Measurements from ENCODE around the gene VSTM5. TPM values are rescaled to one million over a fixed set of nuclear protein-coding genes. Genes with fewer than 3 reads are reported as not detected.

Gene VSTM5
- total RNA-seq, 2 donors from 2014 or later, result not detected

- no peak for ATAC-seq (ENCODE audit: insufficient number of reproducible peaks, low FRiP score, low read depth)
- no peak overlapping the region for H3K4me3 ChIP-seq
Observed at GRCh38 chr11:93858121-93858775, 7.8 kb upstream of the VSTM5 start.

GRCh38 chr11:93857413-93858120, 7.1 kb upstream of the VSTM5 start:
- H3K27ac ChIP-seq, result no peak overlapping the region
- no peaks in the 10 kb centered on the region for H3K36me3 ChIP-seq
- no peak overlapping the region for H3K4me3 ChIP-seq
- H3K4me1 ChIP-seq (ENCODE audit: control insufficient read depth in 1 of 2, low read depth in 2 of 2), result peaks cover 3 to 14% of the 10 kb centered on the region in 2 donors
- DNase-seq (ENCODE audit: low spot score) (no peak), ATAC-seq (ENCODE audit: insufficient number of reproducible peaks, low FRiP score, low read depth) (no peak)
- H3K27me3 ChIP-seq (replicated peaks; ENCODE audit: insufficient read depth), result no peaks in the 10 kb centered on the region
- TF ChIP-seq, protein P1, sequence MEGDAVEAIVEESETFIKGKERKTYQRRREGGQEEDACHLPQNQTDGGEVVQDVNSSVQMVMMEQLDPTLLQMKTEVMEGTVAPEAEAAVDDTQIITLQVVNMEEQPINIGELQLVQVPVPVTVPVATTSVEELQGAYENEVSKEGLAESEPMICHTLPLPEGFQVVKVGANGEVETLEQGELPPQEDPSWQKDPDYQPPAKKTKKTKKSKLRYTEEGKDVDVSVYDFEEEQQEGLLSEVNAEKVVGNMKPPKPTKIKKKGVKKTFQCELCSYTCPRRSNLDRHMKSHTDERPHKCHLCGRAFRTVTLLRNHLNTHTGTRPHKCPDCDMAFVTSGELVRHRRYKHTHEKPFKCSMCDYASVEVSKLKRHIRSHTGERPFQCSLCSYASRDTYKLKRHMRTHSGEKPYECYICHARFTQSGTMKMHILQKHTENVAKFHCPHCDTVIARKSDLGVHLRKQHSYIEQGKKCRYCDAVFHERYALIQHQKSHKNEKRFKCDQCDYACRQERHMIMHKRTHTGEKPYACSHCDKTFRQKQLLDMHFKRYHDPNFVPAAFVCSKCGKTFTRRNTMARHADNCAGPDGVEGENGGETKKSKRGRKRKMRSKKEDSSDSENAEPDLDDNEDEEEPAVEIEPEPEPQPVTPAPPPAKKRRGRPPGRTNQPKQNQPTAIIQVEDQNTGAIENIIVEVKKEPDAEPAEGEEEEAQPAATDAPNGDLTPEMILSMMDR (IDR thresholded peaks at IDR 0.05), result no peak
- no peaks in the 10 kb centered on the region for H3K9me3 ChIP-seq

More at GRCh38 chr11:93858121-93858775, 7.8 kb upstream of the VSTM5 start:
- no peak for DNase-seq (ENCODE audit: low spot score)
- Histone ChIP-seq H3K4me1 (ENCODE audit: control insufficient read depth in 1 of 2, low read depth in 2 of 2) (peaks cover 3 to 14% of the 10 kb centered on the region in 2 donors), H3K36me3 (no peaks in the 10 kb centered on the region), H3K9me3 (no peaks in the 10 kb centered on the region), H3K27ac (no peak overlapping the region), H3K27me3 (replicated peaks; ENCODE audit: insufficient read depth) (no peaks in the 10 kb centered on the region)
- TF ChIP-seq, protein P1 (IDR thresholded peaks at IDR 0.05), result no peak

DNA sequence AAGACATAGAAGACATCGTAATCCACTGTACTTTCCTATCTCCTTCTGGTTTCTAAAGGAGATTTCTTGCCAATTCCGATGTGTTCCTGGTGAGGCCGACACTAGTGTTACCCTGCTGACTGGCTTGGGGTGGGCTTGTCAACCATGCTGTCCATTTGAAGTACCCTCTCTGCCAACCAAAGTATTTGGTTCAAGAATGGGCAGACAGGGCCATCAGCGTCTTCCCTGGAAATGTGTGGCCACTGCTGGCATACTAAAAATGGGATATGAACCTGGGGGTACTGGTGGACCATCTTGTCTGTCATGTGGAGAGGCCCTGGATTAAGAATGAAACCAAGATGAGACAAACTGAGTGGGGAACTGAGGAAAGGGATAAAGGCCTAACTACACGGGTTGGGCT, 1.8 kb upstream of the VSTM5 start:
- Histone ChIP-seq H3K4me3 (no peak overlapping the region), H3K9me3 (no peaks in the 10 kb centered on the region), H3K27me3 (replicated peaks; ENCODE audit: insufficient read depth) (no peaks in the 10 kb centered on the region), H3K27ac (no peak overlapping the region), H3K4me1 (ENCODE audit: control insufficient read depth in 1 of 2, low read depth in 2 of 2) (peaks cover 3 to 7% of the 10 kb centered on the region in 2 donors), H3K36me3 (no peaks in the 10 kb centered on the region)
- no peak for DNase-seq (ENCODE audit: low spot score)
- TF ChIP-seq, protein P1 (IDR thresholded peaks at IDR 0.05), result no peak
- no peak for ATAC-seq (ENCODE audit: insufficient number of reproducible peaks, low FRiP score, low read depth)

GRCh38 chr11:93849751-93850593, 446 bp downstream of the VSTM5 start:
- Histone ChIP-seq H3K4me3 (peak overlapping the region; percentile 78), H3K36me3 (no peaks in the 10 kb centered on the region), H3K4me1 (ENCODE audit: control insufficient read depth in 1 of 2, low read depth in 2 of 2) (peaks cover 3 to 7% of the 10 kb centered on the region in 2 donors), H3K27me3 (replicated peaks; ENCODE audit: insufficient read depth) (no peaks in the 10 kb centered on the region), H3K27ac (no peak overlapping the region), H3K9me3 (no peaks in the 10 kb centered on the region)
- DNase-seq (ENCODE audit: low spot score) (no peak), ATAC-seq (ENCODE audit: insufficient number of reproducible peaks, low FRiP score, low read depth) (no peak)
- TF ChIP-seq, protein P1 (IDR thresholded peaks at IDR 0.05), result no peak

- no peak overlapping the region for H3K4me3 ChIP-seq
- H3K27ac ChIP-seq, result no peak overlapping the region
- H3K9me3 ChIP-seq, result no peaks in the 10 kb centered on the region
- TF ChIP-seq, protein P1 (IDR thresholded peaks at IDR 0.05), result no peak
- H3K27me3 ChIP-seq (replicated peaks; ENCODE audit: insufficient read depth), result no peaks in the 10 kb centered on the region
- no peak for DNase-seq (ENCODE audit: low spot score)
- no peak for ATAC-seq (ENCODE audit: insufficient number of reproducible peaks, low FRiP score, low read depth)
- no peaks in the 10 kb centered on the region for H3K36me3 ChIP-seq
- H3K4me1 ChIP-seq (ENCODE audit: control insufficient read depth in 1 of 2, low read depth in 2 of 2), result peaks cover 3 to 7% of the 10 kb centered on the region in 2 donors
Observed at GRCh38 chr11:93849201-93849600, 1.2 kb downstream of the VSTM5 start.

Data from thoracic aorta (tissue), 2 donors.